Measurements from ENCODE around the gene SIDT1. TPM values are rescaled to one million over a fixed set of nuclear protein-coding genes. Genes with fewer than 3 reads are reported as not detected.

SIDT1 gene
- total RNA-seq, 1 donor from 2014 or later, result not detected

GRCh38 chr3:113648524-113648923 lies 116.2 kb downstream of the SIDT1 start:
- Mint-ChIP-seq H3K27me3 (ENCODE audit: low read depth) (no peaks in the 10 kb centered on the region), H3K36me3 (ENCODE audit: low read depth) (peaks cover 15% of the 10 kb centered on the region), H3K4me1 (ENCODE audit: low read depth) (no peaks in the 10 kb centered on the region), H3K4me3 (ENCODE audit: unreplicated experiment) (no peak overlapping the region), H3K9me3 (ENCODE audit: low read depth) (peaks cover 32% of the 10 kb centered on the region), H3K27ac (ENCODE audit: unreplicated experiment) (no peak overlapping the region)
- TF ChIP-seq, protein P1, sequence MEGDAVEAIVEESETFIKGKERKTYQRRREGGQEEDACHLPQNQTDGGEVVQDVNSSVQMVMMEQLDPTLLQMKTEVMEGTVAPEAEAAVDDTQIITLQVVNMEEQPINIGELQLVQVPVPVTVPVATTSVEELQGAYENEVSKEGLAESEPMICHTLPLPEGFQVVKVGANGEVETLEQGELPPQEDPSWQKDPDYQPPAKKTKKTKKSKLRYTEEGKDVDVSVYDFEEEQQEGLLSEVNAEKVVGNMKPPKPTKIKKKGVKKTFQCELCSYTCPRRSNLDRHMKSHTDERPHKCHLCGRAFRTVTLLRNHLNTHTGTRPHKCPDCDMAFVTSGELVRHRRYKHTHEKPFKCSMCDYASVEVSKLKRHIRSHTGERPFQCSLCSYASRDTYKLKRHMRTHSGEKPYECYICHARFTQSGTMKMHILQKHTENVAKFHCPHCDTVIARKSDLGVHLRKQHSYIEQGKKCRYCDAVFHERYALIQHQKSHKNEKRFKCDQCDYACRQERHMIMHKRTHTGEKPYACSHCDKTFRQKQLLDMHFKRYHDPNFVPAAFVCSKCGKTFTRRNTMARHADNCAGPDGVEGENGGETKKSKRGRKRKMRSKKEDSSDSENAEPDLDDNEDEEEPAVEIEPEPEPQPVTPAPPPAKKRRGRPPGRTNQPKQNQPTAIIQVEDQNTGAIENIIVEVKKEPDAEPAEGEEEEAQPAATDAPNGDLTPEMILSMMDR (IDR thresholded peaks at IDR 0.05), result no peak
- no peak for DNase-seq (ENCODE audit: low spot score)

GRCh38 chr3:113649174-113649845 lies 117.0 kb downstream of the SIDT1 start:
- TF ChIP-seq, protein P1 (IDR thresholded peaks at IDR 0.05), result no peak
- Mint-ChIP-seq H3K4me3 (ENCODE audit: unreplicated experiment) (no peak overlapping the region), H3K27me3 (ENCODE audit: low read depth) (no peaks in the 10 kb centered on the region), H3K4me1 (ENCODE audit: low read depth) (no peaks in the 10 kb centered on the region), H3K36me3 (ENCODE audit: low read depth) (peaks cover 13% of the 10 kb centered on the region), H3K27ac (ENCODE audit: unreplicated experiment) (no peak overlapping the region), H3K9me3 (ENCODE audit: low read depth) (peaks cover 24% of the 10 kb centered on the region)
- no peak for DNase-seq (ENCODE audit: low spot score)

GRCh38 chr3:113654310-113654709 lies 122.0 kb downstream of the SIDT1 start:
- Mint-ChIP-seq H3K4me3 (ENCODE audit: unreplicated experiment) (no peak overlapping the region), H3K4me1 (ENCODE audit: low read depth) (no peaks in the 10 kb centered on the region), H3K27ac (ENCODE audit: unreplicated experiment) (no peak overlapping the region), H3K36me3 (ENCODE audit: low read depth) (peaks cover 24% of the 10 kb centered on the region), H3K27me3 (ENCODE audit: low read depth) (no peaks in the 10 kb centered on the region), H3K9me3 (ENCODE audit: low read depth) (peaks cover 3% of the 10 kb centered on the region)
- DNase-seq (ENCODE audit: low spot score), result no peak
- TF ChIP-seq, protein P1 (IDR thresholded peaks at IDR 0.05), result no peak

- peaks cover 3% of the 10 kb centered on the region for H3K9me3 Mint-ChIP-seq (ENCODE audit: low read depth)
- TF ChIP-seq, protein P1 (IDR thresholded peaks at IDR 0.05), result no peak
- no peak overlapping the region for H3K4me3 Mint-ChIP-seq (ENCODE audit: unreplicated experiment)
- H3K27me3 Mint-ChIP-seq (ENCODE audit: low read depth), result no peaks in the 10 kb centered on the region
- H3K27ac Mint-ChIP-seq (ENCODE audit: unreplicated experiment), result no peak overlapping the region
- peaks cover 30% of the 10 kb centered on the region for H3K36me3 Mint-ChIP-seq (ENCODE audit: low read depth)
- no peak for DNase-seq (ENCODE audit: low spot score)
- no peaks in the 10 kb centered on the region for H3K4me1 Mint-ChIP-seq (ENCODE audit: low read depth)
Observed at GRCh38 chr3:113654851-113655250, 122.5 kb downstream of the SIDT1 start.

- TF ChIP-seq, protein P1 (IDR thresholded peaks at IDR 0.05), result no peak
- Mint-ChIP-seq H3K27ac (ENCODE audit: unreplicated experiment) (no peak overlapping the region), H3K36me3 (ENCODE audit: low read depth) (peaks cover 40% of the 10 kb centered on the region), H3K9me3 (ENCODE audit: low read depth) (peaks cover 3% of the 10 kb centered on the region), H3K4me3 (ENCODE audit: unreplicated experiment) (no peak overlapping the region), H3K27me3 (ENCODE audit: low read depth) (no peaks in the 10 kb centered on the region), H3K4me1 (ENCODE audit: low read depth) (no peaks in the 10 kb centered on the region)
- DNase-seq (ENCODE audit: low spot score), result no peak
Observed at GRCh38 chr3:113658107-113658506, 125.8 kb downstream of the SIDT1 start.

Measured in chondrocyte (in vitro differentiated cells).